Activated B cell treated with CpG ODN at 0.5 μM for 24 hours (primary cell): ENCODE measurements around the gene INCA1. TPM values are rescaled to one million over a fixed set of nuclear protein-coding genes. Genes with fewer than 3 reads are reported as not detected.
A peak's percentile ranks its signal among the peaks of the same experiment; 100 is the strongest.

Experiments used
- ATAC-seq: fragments of 200-7000 bp; cut with Tn5 transposase; one replicate; pipeline ENCODE4 v1.10.0; 2021; ENCODE audit warnings: low read depth, mild to moderate bottlenecking, moderate library complexity
- CTCF ChIA-PET: fragments of 350-600 bp; sonication (Branson Sonifier 250); formaldehyde crosslinking; loops from one replicate; lab custom pipeline; 2021; ENCODE audit warnings: antibody characterized with exemption; lab: Charles Lee
- POLR2A ChIA-PET: fragments of 350-600 bp; sonication (Branson Sonifier 250); formaldehyde crosslinking; loops from one replicate; lab custom pipeline; 2021; ENCODE audit warnings: antibody characterized with exemption; lab: Charles Lee
- DNase-seq: peaks from one replicate; pipeline ENCODE4 v3.0.0; 2022
- H3K27ac Mint-ChIP-seq: one replicate; pipeline ENCODE4 v1.8.0; 2020; ENCODE audit warnings: mixed read lengths
- H3K27me3 Mint-ChIP-seq: one replicate; pipeline ENCODE4 v1.8.0; 2021; ENCODE audit warnings: mixed read lengths
- H3K36me3 Mint-ChIP-seq: one replicate; pipeline ENCODE4 v1.8.0; 2021; ENCODE audit warnings: low read depth, mixed read lengths
- H3K4me1 Mint-ChIP-seq: one replicate; pipeline ENCODE4 v1.8.0; 2021; ENCODE audit warnings: mixed read lengths
- H3K4me3 Mint-ChIP-seq: one replicate; pipeline ENCODE4 v1.8.0; 2020; ENCODE audit warnings: mild to moderate bottlenecking, mixed read lengths
- H3K9me3 Mint-ChIP-seq: one replicate; pipeline ENCODE4 v1.8.0; 2020; ENCODE audit warnings: mixed read lengths
- intact Hi-C: fragments of 100-400 bp; cut with micrococcal nuclease; formaldehyde crosslinking; loops from one replicate; pipeline ENCODE4 v1.15.1; 2024
- total RNA-seq: library from RNA; stranded (reverse); gene quantifications from 2 replicates; pipeline ENCODE4 v1.2.3, GENCODE V29; 2022
- TF ChIP-seq, protein P1 (sequence below): fragments of 200-600 bp; IDR thresholded peaks from one replicate; pipeline ENCODE4 v1.8.0; 2022; ENCODE audit warnings: antibody characterized with exemption, mild to moderate bottlenecking

INCA1 gene
- total RNA-seq, 1 donor from 2014 or later, result 0.44 TPM

DNA sequence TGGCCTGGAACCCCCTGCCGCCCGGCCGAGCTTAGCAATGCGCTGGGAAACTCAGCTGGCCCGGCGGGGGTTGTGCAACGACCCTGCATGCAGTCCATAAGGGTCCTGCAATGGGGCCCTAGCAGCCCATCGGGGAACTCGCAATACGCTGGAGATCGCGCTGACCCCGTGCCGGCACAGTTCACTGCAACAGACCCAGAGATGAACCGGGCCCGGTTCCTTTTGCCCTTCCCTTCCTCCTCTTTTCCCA, 57.9 kb downstream of the INCA1 start:
- H3K4me1 Mint-ChIP-seq, result peaks cover 66% of the 10 kb centered on the region
- peak overlapping the region; percentile 97 for H3K4me3 Mint-ChIP-seq
- H3K36me3 Mint-ChIP-seq, result peaks cover 66% of the 10 kb centered on the region
- CTCF ChIA-PET, result interaction anchor here (1.2 to 2.3 kb wide), 5 partner anchors 9 to 48 kb away, joined by 3 to 14 read pairs (median 6); partner anchors contain the start of genes CAMTA2, PFN1 and SPAG7
- H3K27ac Mint-ChIP-seq, result peak overlapping the region; percentile 82
- intact Hi-C loops, result no loop called here
- H3K27me3 Mint-ChIP-seq, result no peaks in the 10 kb centered on the region
- TF ChIP-seq, protein P1, sequence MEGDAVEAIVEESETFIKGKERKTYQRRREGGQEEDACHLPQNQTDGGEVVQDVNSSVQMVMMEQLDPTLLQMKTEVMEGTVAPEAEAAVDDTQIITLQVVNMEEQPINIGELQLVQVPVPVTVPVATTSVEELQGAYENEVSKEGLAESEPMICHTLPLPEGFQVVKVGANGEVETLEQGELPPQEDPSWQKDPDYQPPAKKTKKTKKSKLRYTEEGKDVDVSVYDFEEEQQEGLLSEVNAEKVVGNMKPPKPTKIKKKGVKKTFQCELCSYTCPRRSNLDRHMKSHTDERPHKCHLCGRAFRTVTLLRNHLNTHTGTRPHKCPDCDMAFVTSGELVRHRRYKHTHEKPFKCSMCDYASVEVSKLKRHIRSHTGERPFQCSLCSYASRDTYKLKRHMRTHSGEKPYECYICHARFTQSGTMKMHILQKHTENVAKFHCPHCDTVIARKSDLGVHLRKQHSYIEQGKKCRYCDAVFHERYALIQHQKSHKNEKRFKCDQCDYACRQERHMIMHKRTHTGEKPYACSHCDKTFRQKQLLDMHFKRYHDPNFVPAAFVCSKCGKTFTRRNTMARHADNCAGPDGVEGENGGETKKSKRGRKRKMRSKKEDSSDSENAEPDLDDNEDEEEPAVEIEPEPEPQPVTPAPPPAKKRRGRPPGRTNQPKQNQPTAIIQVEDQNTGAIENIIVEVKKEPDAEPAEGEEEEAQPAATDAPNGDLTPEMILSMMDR, result no peak
- DNase-seq (no peak), ATAC-seq (no peak)
- POLR2A ChIA-PET, result interaction anchor here (0.7 to 3.4 kb wide), 24 partner anchors 10 to 274 kb away, joined by 3 to 104 read pairs (median 6); partner anchors contain the start of genes ARRB2, C17orf107, CAMTA2 and ENO3
- H3K9me3 Mint-ChIP-seq, result no peaks in the 10 kb centered on the region

DNA sequence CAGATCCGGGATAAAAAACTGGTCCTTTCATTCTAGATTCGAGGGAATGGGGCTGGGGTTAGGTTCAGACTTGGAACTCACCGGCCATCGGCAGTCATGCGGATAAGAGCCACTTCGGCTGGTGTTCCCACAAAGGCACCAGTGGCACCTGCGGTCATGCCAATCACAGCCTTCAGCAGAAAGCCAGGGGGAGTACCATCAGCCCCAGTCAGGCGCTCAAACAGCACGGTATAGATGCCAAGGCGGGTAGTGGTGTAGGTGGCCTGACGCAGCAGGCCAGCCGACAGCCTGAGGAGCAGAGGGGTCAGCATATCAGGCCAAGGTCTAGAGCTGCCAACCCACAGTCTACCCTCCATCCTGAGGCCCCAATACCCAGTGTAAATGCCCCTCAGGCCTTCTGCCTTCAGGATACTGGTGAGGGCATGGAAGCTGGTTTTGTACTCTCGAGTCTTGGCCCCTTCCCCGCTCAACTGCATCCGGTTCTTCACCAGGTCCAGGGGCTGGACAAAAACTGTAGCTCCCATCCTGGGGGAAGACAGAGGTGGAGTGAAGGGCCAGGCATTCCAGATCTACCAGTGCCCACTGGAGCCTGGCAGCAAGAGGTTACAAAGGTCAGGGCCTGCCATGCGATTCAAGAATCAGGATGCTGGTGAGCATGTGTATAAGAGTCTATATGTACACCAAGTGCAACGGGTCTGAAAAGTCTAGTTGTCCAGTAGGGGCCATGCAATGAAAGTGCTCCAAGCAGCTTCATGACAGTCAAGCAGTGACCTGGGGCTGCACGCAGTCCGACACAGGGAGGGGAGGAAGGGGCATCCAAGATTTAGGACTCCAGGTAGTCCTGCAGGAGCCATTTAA, 58.4 kb downstream of the INCA1 start:
- DNase-seq, result no peak
- peaks cover 60% of the 10 kb centered on the region for H3K36me3 Mint-ChIP-seq
- ATAC-seq, result no peak
- TF ChIP-seq, protein P1, result no peak
- POLR2A ChIA-PET, result interaction anchor here (0.6 to 3.4 kb wide), 16 partner anchors 11 to 253 kb away, joined by 3 to 104 read pairs (median 9); partner anchors contain the start of genes C17orf107, CAMTA2, ENO3 and INCA1
- H3K4me3 Mint-ChIP-seq, result peak overlapping the region; percentile 97
- intact Hi-C loops, result no loop called here
- CTCF ChIA-PET, result interaction anchor here (1.4 to 2.3 kb wide), 3 partner anchors 10 to 29 kb away, joined by 3 to 14 read pairs (median 9); partner anchors contain the start of gene SPAG7
- peaks cover 66% of the 10 kb centered on the region for H3K4me1 Mint-ChIP-seq
- peak overlapping the region; percentile 82 for H3K27ac Mint-ChIP-seq
- H3K9me3 Mint-ChIP-seq, result no peaks in the 10 kb centered on the region
- H3K27me3 Mint-ChIP-seq, result peaks cover 4% of the 10 kb centered on the region

Other genes starting within 250 kb of the INCA1 start
- not detected in 2 replicates for gene TM4SF5, start 225.6 kb downstream of the INCA1 start, total RNA-seq
- gene VMO1, start 211.2 kb downstream of the INCA1 start, total RNA-seq, result not detected in 2 replicates
- gene GLTPD2, start 208.6 kb downstream of the INCA1 start, total RNA-seq, result not detected in 2 replicates
- 110 and 123 TPM in 2 replicates for gene PSMB6, start 201.4 kb downstream of the INCA1 start, total RNA-seq
- gene PLD2, start 190.4 kb downstream of the INCA1 start, total RNA-seq, result 49.9 and 54.3 TPM in 2 replicates
- 61.3 and 65.3 TPM in 2 replicates for gene MINK1, start 164.2 kb downstream of the INCA1 start, total RNA-seq
- 1.6 and 1.8 TPM in 2 replicates for gene C17orf107, start 98.0 kb downstream of the INCA1 start, total RNA-seq
- gene CHRNE, start 94.4 kb downstream of the INCA1 start, total RNA-seq, result 0.38 and 0.66 TPM in 2 replicates
- not detected in 2 replicates for gene GP1BA, start 65.2 kb downstream of the INCA1 start, total RNA-seq
- gene SLC25A11, start 57.5 kb downstream of the INCA1 start, total RNA-seq, result 35.3 and 35.8 TPM in 2 replicates
- gene RNF167, start 57.3 kb downstream of the INCA1 start, total RNA-seq, result 93.3 and 108 TPM in 2 replicates
- 1,071 and 1,072 TPM in 2 replicates for gene PFN1, start 49.0 kb downstream of the INCA1 start, total RNA-seq
- gene ENO3, start 46.4 kb downstream of the INCA1 start, total RNA-seq, result 26.3 and 29.5 TPM in 2 replicates
- gene SPAG7, start 29.7 kb downstream of the INCA1 start, total RNA-seq, result 63.8 and 64.2 TPM in 2 replicates
- gene CAMTA2, start 9.8 kb downstream of the INCA1 start, total RNA-seq, result 45.9 and 57.9 TPM in 2 replicates
- gene KIF1C, start 428 bp upstream of the INCA1 start, total RNA-seq, result 62.6 and 63.8 TPM in 2 replicates
- gene SLC52A1, start 37.9 kb upstream of the INCA1 start, total RNA-seq, result 0.09 TPM in 1 of 2 replicates, not detected in the other
- 10.1 and 11.5 TPM in 2 replicates for gene ZFP3, start 80.9 kb upstream of the INCA1 start, total RNA-seq
- gene ZNF232, start 114.4 kb upstream of the INCA1 start, total RNA-seq, result 12.6 and 14.8 TPM in 2 replicates
- 0.33 and 0.37 TPM in 2 replicates for gene USP6, start 118.5 kb upstream of the INCA1 start, total RNA-seq
- gene ZNF594, start 194.3 kb upstream of the INCA1 start, total RNA-seq, result 20.4 and 26.8 TPM in 2 replicates
- gene SCIMP, start 237.3 kb upstream of the INCA1 start, total RNA-seq, result 23.4 and 24.5 TPM in 2 replicates